Measurements from ENCODE around the gene AP3B1.

DNA sequence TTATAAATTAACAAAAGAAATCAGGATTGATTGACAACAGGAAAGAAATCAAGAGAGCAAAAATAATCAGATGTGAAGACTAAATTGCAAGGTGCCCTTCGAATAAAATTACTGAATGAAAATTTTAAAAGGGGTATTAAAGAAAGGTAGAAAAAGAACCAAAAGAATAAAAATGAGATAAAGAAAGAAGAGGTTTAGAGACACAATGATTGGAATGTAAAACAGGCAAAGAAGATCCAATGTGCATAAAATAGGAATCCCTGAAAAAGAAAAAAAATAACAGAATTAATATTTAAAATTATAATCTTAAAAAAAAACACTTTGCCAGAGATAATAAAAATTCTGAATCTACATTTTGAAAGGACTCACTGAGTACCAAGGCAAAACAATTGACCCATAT, 73.0 kb downstream of the AP3B1 start:
- TF ChIP-seq, protein P1, sequence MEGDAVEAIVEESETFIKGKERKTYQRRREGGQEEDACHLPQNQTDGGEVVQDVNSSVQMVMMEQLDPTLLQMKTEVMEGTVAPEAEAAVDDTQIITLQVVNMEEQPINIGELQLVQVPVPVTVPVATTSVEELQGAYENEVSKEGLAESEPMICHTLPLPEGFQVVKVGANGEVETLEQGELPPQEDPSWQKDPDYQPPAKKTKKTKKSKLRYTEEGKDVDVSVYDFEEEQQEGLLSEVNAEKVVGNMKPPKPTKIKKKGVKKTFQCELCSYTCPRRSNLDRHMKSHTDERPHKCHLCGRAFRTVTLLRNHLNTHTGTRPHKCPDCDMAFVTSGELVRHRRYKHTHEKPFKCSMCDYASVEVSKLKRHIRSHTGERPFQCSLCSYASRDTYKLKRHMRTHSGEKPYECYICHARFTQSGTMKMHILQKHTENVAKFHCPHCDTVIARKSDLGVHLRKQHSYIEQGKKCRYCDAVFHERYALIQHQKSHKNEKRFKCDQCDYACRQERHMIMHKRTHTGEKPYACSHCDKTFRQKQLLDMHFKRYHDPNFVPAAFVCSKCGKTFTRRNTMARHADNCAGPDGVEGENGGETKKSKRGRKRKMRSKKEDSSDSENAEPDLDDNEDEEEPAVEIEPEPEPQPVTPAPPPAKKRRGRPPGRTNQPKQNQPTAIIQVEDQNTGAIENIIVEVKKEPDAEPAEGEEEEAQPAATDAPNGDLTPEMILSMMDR (conservative IDR thresholded peaks at IDR 0.05; ENCODE audit: low read length): no peak
- no peak for TF ChIP-seq EZH2phosphoT487 (IDR thresholded peaks at IDR 0.05; ENCODE audit: borderline replicate concordance, low read depth, low read length)

All from OCI-LY7 (cell line).